Effector memory CD4-positive, alpha-beta T cell (primary cell): ENCODE data around the gene PSD.

Experiments
- DNase-seq, 3 donors: peaks; one replicate each; pipeline ENCODE4 v3.0.0-alpha.2; 2020
- H3K27ac ChIP-seq: 2 replicates; pipeline ENCODE4 v1.7.0; 2013; ENCODE audit warnings: mild to moderate bottlenecking, low read length, moderate library complexity; ENCODE audit not compliant: insufficient read depth, poor library complexity, severe bottlenecking
- H3K27me3 ChIP-seq: replicated peaks from 2 replicates; pipeline ENCODE4 v1.7.0; 2013; ENCODE audit warnings: mild to moderate bottlenecking, low read length; ENCODE audit not compliant: insufficient read depth, control insufficient read depth, poor library complexity, severe bottlenecking
- H3K36me3 ChIP-seq: 2 replicates; pipeline ENCODE4 v1.7.0; 2013; ENCODE audit warnings: mild to moderate bottlenecking, low read length, moderate library complexity; ENCODE audit not compliant: control insufficient read depth, insufficient read depth
- H3K4me1 ChIP-seq: 2 replicates; pipeline ENCODE4 v1.7.0; 2013; ENCODE audit warnings: low read length, mild to moderate bottlenecking; ENCODE audit not compliant: control insufficient read depth, insufficient read depth, poor library complexity, severe bottlenecking
- H3K4me3 ChIP-seq: 2 replicates; pipeline ENCODE4 v1.7.0; 2013; ENCODE audit warnings: low read length, low read depth, mild to moderate bottlenecking; ENCODE audit not compliant: insufficient read depth, poor library complexity, severe bottlenecking
- H3K9me3 ChIP-seq: 2 replicates; pipeline ENCODE4 v1.7.0; 2013; ENCODE audit warnings: mild to moderate bottlenecking, low read length, moderate library complexity; ENCODE audit not compliant: control insufficient read depth

Gene PSD

GRCh38 chr10:102375250-102375649 is 43.3 kb downstream of the PSD start:
- Histone ChIP-seq H3K27ac (no peak overlapping the region), H3K9me3 (no peaks in the 10 kb centered on the region), H3K36me3 (peaks cover 67% of the 10 kb centered on the region), H3K27me3 (no peaks in the 10 kb centered on the region), H3K4me1 (no peaks in the 10 kb centered on the region), H3K4me3 (no peak overlapping the region)
- no peak for DNase-seq

DNA sequence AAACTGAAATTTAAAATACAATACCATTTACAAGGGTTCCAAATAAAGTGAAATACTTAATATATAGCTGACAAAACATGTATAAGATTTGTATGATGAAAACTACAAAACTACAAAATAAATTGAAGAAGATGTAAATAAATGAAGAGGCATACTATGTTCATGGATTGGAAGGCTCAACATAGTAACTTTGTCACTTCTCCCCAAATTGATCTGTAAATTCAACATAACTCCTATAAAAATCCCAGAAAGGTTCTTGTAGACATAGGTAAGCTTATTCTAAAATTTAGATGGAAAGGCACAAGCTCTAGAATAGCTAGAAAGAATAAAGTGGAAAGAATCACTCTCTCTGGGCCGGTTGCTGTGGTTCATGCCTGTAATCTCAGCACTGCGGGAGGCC is 47.3 kb downstream of the PSD start:
- H3K27me3 ChIP-seq = no peaks in the 10 kb centered on the region
- H3K36me3 ChIP-seq = peaks cover 81% of the 10 kb centered on the region
- no peaks in the 10 kb centered on the region for H3K9me3 ChIP-seq
- DNase-seq = no peak
- no peak overlapping the region for H3K4me3 ChIP-seq
- H3K27ac ChIP-seq = no peak overlapping the region
- H3K4me1 ChIP-seq = no peaks in the 10 kb centered on the region

DNA sequence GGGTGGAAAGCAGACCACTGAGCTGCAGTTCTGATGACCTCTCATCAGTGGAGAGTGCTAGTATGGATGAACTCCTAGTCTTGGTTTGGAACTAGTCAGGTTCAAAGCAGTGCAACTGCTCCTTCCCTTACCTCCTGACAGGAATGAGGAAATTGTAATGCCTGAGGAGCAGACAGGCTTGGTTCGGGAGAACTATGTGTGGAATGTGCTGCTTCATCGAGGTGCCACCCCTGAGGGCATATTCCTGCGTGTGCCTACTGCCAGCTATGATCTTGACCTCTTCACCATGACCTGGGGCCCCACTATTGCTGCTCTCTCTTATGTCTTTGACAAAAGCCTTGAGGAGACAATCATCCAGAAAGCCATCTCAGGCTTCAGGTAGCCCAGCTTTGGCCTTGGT is 50.5 kb downstream of the PSD start:
- H3K27ac ChIP-seq = no peak overlapping the region
- H3K27me3 ChIP-seq = no peaks in the 10 kb centered on the region
- H3K4me1 ChIP-seq = no peaks in the 10 kb centered on the region
- no peak overlapping the region for H3K4me3 ChIP-seq
- H3K36me3 ChIP-seq = peaks cover 83% of the 10 kb centered on the region
- no peak for DNase-seq
- H3K9me3 ChIP-seq = no peaks in the 10 kb centered on the region

DNA sequence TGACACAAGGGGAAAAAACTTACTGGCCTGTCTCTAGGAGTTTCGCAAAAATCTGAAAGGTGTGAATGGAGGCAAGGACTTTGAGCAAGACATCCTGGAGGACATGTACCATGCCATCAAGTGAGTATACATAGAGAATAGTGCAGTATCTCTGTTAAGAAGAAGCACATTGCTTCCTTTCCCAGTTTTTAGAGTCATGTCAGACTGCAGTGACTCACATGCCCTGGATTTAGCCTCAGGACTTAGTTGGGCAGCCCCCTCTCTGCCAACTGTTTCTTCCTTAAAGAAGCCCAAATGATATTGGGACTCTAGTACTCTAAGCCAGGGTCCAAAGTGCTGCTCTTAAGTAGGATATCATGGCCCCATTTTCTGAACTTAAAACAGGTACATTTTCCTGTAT is 51.1 kb downstream of the PSD start:
- H3K4me3 ChIP-seq = no peak overlapping the region
- no peak for DNase-seq
- no peaks in the 10 kb centered on the region for H3K9me3 ChIP-seq
- peaks cover 83% of the 10 kb centered on the region for H3K36me3 ChIP-seq
- no peaks in the 10 kb centered on the region for H3K4me1 ChIP-seq
- no peak overlapping the region for H3K27ac ChIP-seq
- H3K27me3 ChIP-seq = no peaks in the 10 kb centered on the region

- Histone ChIP-seq H3K27me3 (no peaks in the 10 kb centered on the region), H3K36me3 (peaks cover 79% of the 10 kb centered on the region), H3K4me1 (no peaks in the 10 kb centered on the region), H3K9me3 (no peaks in the 10 kb centered on the region), H3K27ac (no peak overlapping the region), H3K4me3 (no peak overlapping the region)
- no peak for DNase-seq
Measured at GRCh38 chr10:102358712-102359382, 59.7 kb downstream of the PSD start.

DNA sequence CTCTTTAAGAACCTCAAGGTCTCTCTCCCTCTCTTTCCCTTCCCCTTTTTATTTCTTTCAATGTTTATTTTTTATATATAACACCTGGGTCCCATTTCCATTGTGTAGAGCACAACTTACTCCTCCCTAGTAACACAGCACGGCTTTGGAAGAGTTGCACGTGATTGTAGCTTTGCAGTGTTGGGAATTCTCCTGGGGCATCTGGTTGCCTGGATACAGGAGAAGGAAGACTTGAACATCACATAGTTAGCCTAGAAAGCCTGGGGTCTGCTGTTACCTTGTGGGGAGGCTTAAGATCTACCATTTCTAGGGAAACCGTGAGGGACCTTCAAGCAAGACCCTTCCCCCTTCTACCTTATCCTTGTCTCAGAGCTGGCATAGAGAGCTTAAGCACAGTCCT is 64.1 kb downstream of the PSD start:
- no peaks in the 10 kb centered on the region for H3K27me3 ChIP-seq
- H3K36me3 ChIP-seq = peaks cover 61% of the 10 kb centered on the region
- H3K9me3 ChIP-seq = no peaks in the 10 kb centered on the region
- DNase-seq = no peak
- H3K4me3 ChIP-seq = no peak overlapping the region
- H3K27ac ChIP-seq = no peak overlapping the region
- no peaks in the 10 kb centered on the region for H3K4me1 ChIP-seq
